Mucosa of descending colon (tissue), 3 donors: Measurements from ENCODE around the gene CASP9. TPM values are rescaled to one million over a fixed set of nuclear protein-coding genes. Genes with fewer than 3 reads are reported as not detected.
"Not testable (repeated sequence)": the region's sequence is repeated elsewhere in the genome, so short reads cannot be mapped to it uniquely, and the experiment has no call there.

Source experiments
- ATAC-seq: fragments of 200-7000 bp; cut with Tn5 transposase; one replicate; pipeline ENCODE4 v1.9.1; 2020; ENCODE audit warnings: mild to moderate bottlenecking, moderate library complexity
- DNase-seq, 3 donors: peaks; one replicate each; pipeline ENCODE4 v3.0.0-alpha.2; 2020
- H3K36me3 ChIP-seq: fragments of 200-600 bp; one replicate; pipeline ENCODE4 v1.8.0; 2021; ENCODE audit warnings: low read depth, mild to moderate bottlenecking
- H3K4me1 ChIP-seq: fragments of 200-600 bp; one replicate; pipeline ENCODE4 v1.8.0; 2021; ENCODE audit warnings: low read depth, mild to moderate bottlenecking
- H3K4me3 ChIP-seq: fragments of 200-600 bp; one replicate; pipeline ENCODE4 v1.8.0; 2021; ENCODE audit warnings: mild to moderate bottlenecking
- H3K9me3 ChIP-seq: fragments of 200-600 bp; one replicate; pipeline ENCODE4 v1.8.0; 2021; ENCODE audit warnings: mild to moderate bottlenecking
- CTCF ChIP-seq: fragments of 200-600 bp; IDR thresholded peaks from one replicate; pipeline ENCODE4 v1.8.0; 2022; ENCODE audit warnings: antibody characterized with exemption, mild to moderate bottlenecking
- intact Hi-C, 2 donors: fragments of 100-400 bp; cut with DNase I in 1 of 2; cut with micrococcal nuclease in 1 of 2; formaldehyde crosslinking; loops; one replicate each; pipeline versions ENCODE4 v1.11.0 to v1.11.1; 2022; cut with DNase I, micrococcal nuclease
- total RNA-seq, 3 donors: library from RNA; stranded (reverse); fragmentation: NEBNext Ultra II Directional in 2 of 3; extraction: Animal tissue kit (Norgen Biotek cat#: 25700) in 2 of 3; gene quantifications; one replicate each; pipeline versions ENCODE4 v1.2.1 to v1.2.4, GENCODE V29; 2021 to 2023
- donor health status: DM: no; HTN: no; CAD: no; lungs with moderate emphysema.
- donor health status: DM: no; HTN: no; CAD: no.
- donor health status: DM: no; HTN: yes; CAD: no.

The CASP9 gene
- total RNA-seq, 3 donors from 2014 or later, result 14.2 to 16.0 (median 15.2) TPM

GRCh38 chr1:15479654-15480347 lies 44.2 kb downstream of the CASP9 start:
- no peak for ATAC-seq
- intact Hi-C loops, result no loop called here
- H3K9me3 ChIP-seq, result no peaks in the 10 kb centered on the region
- no peak overlapping the region for H3K4me3 ChIP-seq
- no peak for DNase-seq
- no peaks in the 10 kb centered on the region for H3K4me1 ChIP-seq
- TF ChIP-seq CTCF, result no peak
- no peaks in the 10 kb centered on the region for H3K36me3 ChIP-seq

- H3K4me1 ChIP-seq, result no peaks in the 10 kb centered on the region
- ATAC-seq (no peak), DNase-seq (no peak)
- no peak overlapping the region for H3K4me3 ChIP-seq
- no peaks in the 10 kb centered on the region for H3K9me3 ChIP-seq
- TF ChIP-seq CTCF, result no peak
- intact Hi-C loops, result no loop called here
- H3K36me3 ChIP-seq, result no peaks in the 10 kb centered on the region
Measured at GRCh38 chr1:15477646-15478212, 46.3 kb downstream of the CASP9 start.

- Histone ChIP-seq H3K4me1 (no peaks in the 10 kb centered on the region), H3K4me3 (no peak overlapping the region), H3K9me3 (no peaks in the 10 kb centered on the region), H3K36me3 (no peaks in the 10 kb centered on the region)
- DNase-seq (no peak), ATAC-seq (peak; percentile 55)
- intact Hi-C loops, result no loop called here
- TF ChIP-seq CTCF, result no peak
Measured at GRCh38 chr1:15476927-15477326, 47.1 kb downstream of the CASP9 start.

GRCh38 chr1:15475752-15476314 lies 48.2 kb downstream of the CASP9 start, which contains the start of gene CELA2B:
CELA2B (plus strand) TSS chr1:15476104; CDS start chr1:15476126, 22 bp downstream.
- intact Hi-C loops, result no loop called here
- ATAC-seq, result no peak

GRCh38 chr1:15472587-15472986 lies 51.4 kb downstream of the CASP9 start:
- intact Hi-C loops, result no loop called here
- no peak for TF ChIP-seq CTCF
- no peak for DNase-seq

More at GRCh38 chr1:15475752-15476314, 48.2 kb downstream of the CASP9 start, which contains the start of gene CELA2B:
- Histone ChIP-seq H3K36me3 (no peaks in the 10 kb centered on the region), H3K4me1 (no peaks in the 10 kb centered on the region), H3K4me3 (no peak within 1 kb of the TSS), H3K9me3 (no peaks in the 10 kb centered on the region)
- DNase-seq, result no peak
- TF ChIP-seq CTCF, result no peak

GRCh38 chr1:15471723-15472122 lies 52.3 kb downstream of the CASP9 start:
- H3K4me3 ChIP-seq, H3K36me3 ChIP-seq, ATAC-seq, H3K9me3 ChIP-seq, H3K4me1 ChIP-seq, DNase-seq, intact Hi-C loops: not testable (repeated sequence)

More at GRCh38 chr1:15472587-15472986, 51.4 kb downstream of the CASP9 start:
- Histone ChIP-seq H3K4me3 (no peak overlapping the region), H3K36me3 (no peaks in the 10 kb centered on the region), H3K9me3 (no peaks in the 10 kb centered on the region), H3K4me1 (no peaks in the 10 kb centered on the region)
- no peak for ATAC-seq

GRCh38 chr1:15471067-15471466 lies 52.9 kb downstream of the CASP9 start:
- H3K36me3 ChIP-seq, ATAC-seq, H3K9me3 ChIP-seq, intact Hi-C loops, H3K4me3 ChIP-seq, DNase-seq, H3K4me1 ChIP-seq: not testable (repeated sequence)

GRCh38 chr1:15469821-15470448 lies 54.1 kb downstream of the CASP9 start:
- H3K4me3 ChIP-seq, intact Hi-C loops, H3K9me3 ChIP-seq, H3K36me3 ChIP-seq, DNase-seq, H3K4me1 ChIP-seq, ATAC-seq: not testable (repeated sequence)
